Measurements from ENCODE around the gene FHAD1. TPM values are rescaled to one million over a fixed set of nuclear protein-coding genes. Genes with fewer than 3 reads are reported as not detected.

Gene FHAD1
- total RNA-seq, 1 donor from 2014 or later: 0.21 TPM

GRCh38 chr1:15210651-15211375 is 36.2 kb upstream of the FHAD1 start:
- Histone ChIP-seq H3K27me3 (ENCODE audit: control insufficient read depth, insufficient read depth, low read length) (no peaks in the 10 kb centered on the region), H3K36me3 (ENCODE audit: control insufficient read depth, insufficient read depth, low read length) (no peaks in the 10 kb centered on the region), H3K4me3 (ENCODE audit: low read depth, low read length) (no peak overlapping the region)
- no peak for DNase-seq (ENCODE audit: low read depth)
- TF ChIP-seq CTCF (IDR thresholded peaks at IDR 0.05; ENCODE audit: insufficient read depth, low read length, poor library complexity, severe bottlenecking): no peak

- Histone ChIP-seq H3K27me3 (ENCODE audit: control insufficient read depth, insufficient read depth, low read length) (no peaks in the 10 kb centered on the region), H3K36me3 (ENCODE audit: control insufficient read depth, insufficient read depth, low read length) (no peaks in the 10 kb centered on the region), H3K4me3 (ENCODE audit: low read depth, low read length) (no peak overlapping the region)
- DNase-seq (ENCODE audit: low read depth): no peak
- no peak for TF ChIP-seq CTCF (IDR thresholded peaks at IDR 0.05; ENCODE audit: insufficient read depth, low read length, poor library complexity, severe bottlenecking)
These were observed 35.6 kb upstream of the FHAD1 start for GRCh38 chr1:15211424-15211823.

GRCh38 chr1:15212216-15212953 is 34.6 kb upstream of the FHAD1 start:
- no peak overlapping the region for H3K4me3 ChIP-seq (ENCODE audit: low read depth, low read length)
- no peaks in the 10 kb centered on the region for H3K36me3 ChIP-seq (ENCODE audit: control insufficient read depth, insufficient read depth, low read length)
- TF ChIP-seq CTCF (IDR thresholded peaks at IDR 0.05; ENCODE audit: insufficient read depth, low read length, poor library complexity, severe bottlenecking): no peak
- DNase-seq (ENCODE audit: low read depth): no peak
- H3K27me3 ChIP-seq (ENCODE audit: control insufficient read depth, insufficient read depth, low read length): no peaks in the 10 kb centered on the region

GRCh38 chr1:15212954-15213291 is 34.1 kb upstream of the FHAD1 start:
- no peaks in the 10 kb centered on the region for H3K27me3 ChIP-seq (ENCODE audit: control insufficient read depth, insufficient read depth, low read length)
- DNase-seq (ENCODE audit: low read depth): no peak
- no peak overlapping the region for H3K4me3 ChIP-seq (ENCODE audit: low read depth, low read length)
- TF ChIP-seq CTCF (IDR thresholded peaks at IDR 0.05; ENCODE audit: insufficient read depth, low read length, poor library complexity, severe bottlenecking): no peak
- H3K36me3 ChIP-seq (ENCODE audit: control insufficient read depth, insufficient read depth, low read length): no peaks in the 10 kb centered on the region

GRCh38 chr1:15213341-15213821 is 33.6 kb upstream of the FHAD1 start:
- DNase-seq (ENCODE audit: low read depth): no peak
- Histone ChIP-seq H3K4me3 (ENCODE audit: low read depth, low read length) (no peak overlapping the region), H3K36me3 (ENCODE audit: control insufficient read depth, insufficient read depth, low read length) (no peaks in the 10 kb centered on the region), H3K27me3 (ENCODE audit: control insufficient read depth, insufficient read depth, low read length) (no peaks in the 10 kb centered on the region)
- TF ChIP-seq CTCF (IDR thresholded peaks at IDR 0.05; ENCODE audit: insufficient read depth, low read length, poor library complexity, severe bottlenecking): no peak
